Upper lobe of right lung (tissue), 1 donor: ENCODE measurements around the gene ASTN2. TPM values are rescaled to one million over a fixed set of nuclear protein-coding genes. Genes with fewer than 3 reads are reported as not detected.

Experiments
- ATAC-seq: fragments of 200-7000 bp; cut with Tn5 transposase; one replicate; pipeline ENCODE4 v1.9.1; 2020; ENCODE audit warnings: mild to moderate bottlenecking, moderate library complexity
- DNase-seq: peaks from one replicate; pipeline ENCODE4 v3.0.0-alpha.2; 2020
- H3K27ac ChIP-seq: fragments of 200-600 bp; one replicate; pipeline ENCODE4 v1.8.0; 2022
- H3K27me3 ChIP-seq: fragments of 200-600 bp; one replicate; pipeline ENCODE4 v1.8.0; 2022; ENCODE audit warnings: mild to moderate bottlenecking
- H3K36me3 ChIP-seq: fragments of 200-600 bp; one replicate; pipeline ENCODE4 v1.8.0; 2022
- H3K4me1 ChIP-seq: fragments of 200-600 bp; one replicate; pipeline ENCODE4 v1.8.0; 2022
- H3K4me3 ChIP-seq: fragments of 200-600 bp; one replicate; pipeline ENCODE4 v1.8.0; 2022; ENCODE audit warnings: mild to moderate bottlenecking
- H3K9me3 ChIP-seq: fragments of 200-600 bp; one replicate; pipeline ENCODE4 v1.8.0; 2022
- CTCF ChIP-seq: fragments of 200-600 bp; IDR thresholded peaks from one replicate; pipeline ENCODE4 v1.8.0; 2022; ENCODE audit warnings: antibody characterized with exemption
- intact Hi-C: fragments of 100-400 bp; cut with DNase I; formaldehyde crosslinking; loops from one replicate; pipeline ENCODE4 v1.11.0; 2022
- total RNA-seq: library from RNA; stranded (reverse); fragmentation: NEBNext Ultra II Directional; extraction: Animal tissue kit (Norgen Biotek cat#: 25700); gene quantifications from one replicate; pipeline ENCODE4 v1.2.1, GENCODE V29; 2021
- donor health status: DM: no; HTN: yes; CAD: no; lungs with severe emphysema.

Gene ASTN2
- total RNA-seq, 1 donor from 2014 or later, result 3.8 TPM

GRCh38 chr9:116447934-116448333 is 966.9 kb downstream of the ASTN2 start:
- Histone ChIP-seq H3K27me3 (no peaks in the 10 kb centered on the region), H3K27ac (no peak overlapping the region), H3K9me3 (no peaks in the 10 kb centered on the region), H3K36me3 (no peaks in the 10 kb centered on the region), H3K4me3 (no peak overlapping the region), H3K4me1 (peaks cover 3% of the 10 kb centered on the region)
- no peak for TF ChIP-seq CTCF
- ATAC-seq (no peak), DNase-seq (no peak)
- intact Hi-C loops, result no loop called here

- intact Hi-C loops, result no loop called here
- Histone ChIP-seq H3K4me1 (no peaks in the 10 kb centered on the region), H3K36me3 (no peaks in the 10 kb centered on the region), H3K27ac (no peak overlapping the region), H3K9me3 (no peaks in the 10 kb centered on the region), H3K27me3 (no peaks in the 10 kb centered on the region), H3K4me3 (no peak overlapping the region)
- no peak for TF ChIP-seq CTCF
- ATAC-seq (no peak), DNase-seq (no peak)
Measured at GRCh38 chr9:116442528-116442927, 972.3 kb downstream of the ASTN2 start.

- no peak for TF ChIP-seq CTCF
- no peak overlapping the region for H3K27ac ChIP-seq
- H3K4me1 ChIP-seq, result no peaks in the 10 kb centered on the region
- intact Hi-C loops, result no loop called here
- no peaks in the 10 kb centered on the region for H3K27me3 ChIP-seq
- ATAC-seq (no peak), DNase-seq (no peak)
- no peaks in the 10 kb centered on the region for H3K9me3 ChIP-seq
- no peak overlapping the region for H3K4me3 ChIP-seq
- no peaks in the 10 kb centered on the region for H3K36me3 ChIP-seq
Measured at GRCh38 chr9:116437411-116438370, 977.2 kb downstream of the ASTN2 start.

DNA sequence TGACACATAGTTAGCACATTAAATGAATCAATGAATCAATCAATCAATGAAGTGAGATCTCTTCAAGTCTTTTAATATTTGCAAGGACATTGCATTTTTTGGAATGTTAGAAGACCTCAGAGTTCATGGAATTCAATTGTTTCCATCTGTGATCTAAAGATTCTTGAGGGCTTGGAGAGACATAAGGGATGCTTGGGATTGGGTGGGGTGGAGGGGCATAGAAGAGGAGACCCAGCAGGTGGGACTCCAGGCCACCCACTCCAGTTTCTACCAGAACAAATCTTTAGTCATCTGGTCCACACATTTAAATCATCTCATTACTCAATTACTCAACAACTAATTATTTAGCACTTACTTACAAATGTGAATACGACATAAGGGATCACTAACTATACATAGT is 978.7 kb downstream of the ASTN2 start:
- H3K27me3 ChIP-seq, result no peaks in the 10 kb centered on the region
- no peaks in the 10 kb centered on the region for H3K36me3 ChIP-seq
- TF ChIP-seq CTCF, result no peak
- H3K4me3 ChIP-seq, result no peak overlapping the region
- ATAC-seq (no peak), DNase-seq (no peak)
- H3K27ac ChIP-seq, result no peak overlapping the region
- no peaks in the 10 kb centered on the region for H3K9me3 ChIP-seq
- intact Hi-C loops, result no loop called here
- no peaks in the 10 kb centered on the region for H3K4me1 ChIP-seq

GRCh38 chr9:116435706-116436105 is 979.2 kb downstream of the ASTN2 start:
- DNase-seq (no peak), ATAC-seq (no peak)
- no peak for TF ChIP-seq CTCF
- H3K4me1 ChIP-seq, result no peaks in the 10 kb centered on the region
- intact Hi-C loops, result no loop called here
- H3K27me3 ChIP-seq, result no peaks in the 10 kb centered on the region
- H3K9me3 ChIP-seq, result no peaks in the 10 kb centered on the region
- H3K4me3 ChIP-seq, result no peak overlapping the region
- no peak overlapping the region for H3K27ac ChIP-seq
- no peaks in the 10 kb centered on the region for H3K36me3 ChIP-seq
